Thymus (tissue), 11 donors: ENCODE measurements around the gene BRINP1. TPM values are rescaled to one million over a fixed set of nuclear protein-coding genes. Genes with fewer than 3 reads are reported as not detected.

ENCODE experiments used
- DNase-seq, 9 donors: peaks; one replicate each; pipeline ENCODE4 v3.0.0-alpha.2; 2013; ENCODE audit warnings: low spot score in 9 of 9, low read depth in 6 of 9, missing footprints in 1 of 9
- H3K27ac ChIP-seq, 2 donors: one replicate each; pipeline ENCODE4 v1.5.1; 2013; ENCODE audit warnings: control low read depth in 1 of 2, low read depth in 1 of 2, low read length in 1 of 2, mild to moderate bottlenecking in 1 of 2, moderate library complexity in 1 of 2
- H3K27me3 ChIP-seq, 2 donors: one replicate each; pipeline ENCODE4 v1.5.1; 2013; ENCODE audit warnings: low read length in 1 of 2; ENCODE audit not compliant: control insufficient read depth in 2 of 2, insufficient read depth in 1 of 2
- H3K36me3 ChIP-seq, 2 donors: one replicate each; pipeline ENCODE4 v1.5.1; 2013; ENCODE audit warnings: low read length in 1 of 2, mild to moderate bottlenecking in 1 of 2, moderate library complexity in 1 of 2; ENCODE audit not compliant: control insufficient read depth in 2 of 2, insufficient read depth in 2 of 2
- H3K4me1 ChIP-seq, 2 donors: one replicate each; pipeline ENCODE4 v1.5.1; 2013; ENCODE audit warnings: low read length in 2 of 2; ENCODE audit not compliant: control insufficient read depth in 2 of 2, insufficient read depth in 2 of 2
- H3K4me3 ChIP-seq, 2 donors: one replicate each; pipeline ENCODE4 v1.5.1; 2013; ENCODE audit warnings: low read length in 2 of 2, control low read depth in 1 of 2, mild to moderate bottlenecking in 1 of 2
- H3K9me3 ChIP-seq, 2 donors: one replicate each; pipeline ENCODE4 v1.5.1; 2013; ENCODE audit warnings: low read length in 1 of 2, mild to moderate bottlenecking in 1 of 2; ENCODE audit not compliant: control insufficient read depth in 2 of 2, insufficient read depth in 1 of 2
- WGBS: extraction: QIAGEN DNeasy Blood & Tissue Kit; methylation state at CpG from one replicate; pipeline ENCODE4 v1.1.7; 2013; 5-methylcytosine and 5-hydroxymethylcytosine counted together
- polyA plus RNA-seq: library from polyadenylated mRNA; stranded (reverse); fragments of 200-250 nt; gene quantifications from one replicate; pipeline ENCODE4 v1.2.3, GENCODE V29; 2013
- total RNA-seq: library from RNA; stranded (reverse); fragments of 120-200 nt; gene quantifications from one replicate; pipeline ENCODE4 v1.2.4, GENCODE V29; 2013
- donor health status: healthy.

Gene BRINP1
- total and polyA plus RNA-seq, 2 donors, result 1.2 to 5.6 TPM

DNA sequence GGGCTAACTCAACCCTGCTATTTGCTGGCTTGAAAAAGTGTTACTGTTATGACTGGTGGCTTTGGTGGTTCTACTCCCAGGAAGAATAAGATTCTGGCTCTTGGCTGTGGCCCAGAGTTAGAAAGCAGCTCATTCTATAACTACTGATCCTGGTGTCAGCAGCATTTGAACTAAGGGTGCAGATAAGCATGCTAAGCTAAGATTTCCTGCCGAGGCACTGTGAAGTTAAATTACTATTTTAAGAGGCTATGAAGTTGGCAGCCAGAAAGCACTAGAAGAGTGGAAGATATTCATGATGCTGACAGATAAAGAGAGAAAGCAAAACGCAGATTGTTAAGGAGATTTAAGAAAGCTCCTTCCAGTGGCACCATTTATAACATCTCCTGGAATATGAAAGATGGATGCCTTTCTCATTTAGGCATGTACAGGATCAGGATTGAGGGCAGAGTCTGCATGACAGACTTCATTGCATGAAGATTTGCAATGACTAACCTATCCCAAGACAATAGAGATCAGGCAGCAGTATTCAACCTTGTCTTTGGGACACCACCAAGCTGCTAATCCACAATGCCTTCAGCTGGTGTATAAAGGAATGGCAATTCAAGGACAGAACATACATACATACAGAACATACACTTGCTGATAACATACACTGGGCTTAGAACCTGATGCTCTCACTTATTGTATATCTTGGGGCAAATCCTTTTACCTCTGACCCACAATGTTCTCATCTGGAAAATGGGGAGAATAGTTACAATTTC, 11.7 kb downstream of the BRINP1 start:
- no peaks in the 10 kb centered on the region for H3K36me3 ChIP-seq
- H3K27me3 ChIP-seq, result no peaks in the 10 kb centered on the region
- no peak overlapping the region for H3K27ac ChIP-seq
- no peak for DNase-seq
- H3K4me3 ChIP-seq, result no peak overlapping the region
- H3K9me3 ChIP-seq, result no peaks in the 10 kb centered on the region
- no peaks in the 10 kb centered on the region for H3K4me1 ChIP-seq
- 24% methylated on average over 2 of the region's 2 CpGs for WGBS

DNA sequence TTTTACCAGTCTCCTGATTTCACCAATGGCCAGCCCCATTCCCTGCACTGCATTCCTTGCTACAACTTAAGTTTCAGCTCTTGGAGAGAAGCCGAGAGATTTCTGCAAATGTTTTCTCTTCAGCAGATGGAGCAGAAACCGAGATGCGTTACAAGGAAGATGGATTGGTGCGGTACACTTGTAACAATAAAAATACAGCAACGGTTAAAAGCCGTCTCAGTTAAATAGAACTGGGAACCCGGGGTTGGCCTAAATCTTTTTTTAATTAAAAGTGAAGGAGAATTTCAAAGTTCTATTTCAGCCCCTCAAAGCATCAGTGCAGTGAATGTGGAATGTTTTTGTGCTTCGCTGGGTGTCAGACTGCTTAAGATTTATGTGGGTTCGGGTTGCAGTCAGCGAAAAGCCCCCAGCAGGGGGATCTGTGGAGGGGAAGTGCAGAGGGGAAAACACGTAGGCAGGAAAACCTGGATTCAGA, 19.8 kb downstream of the BRINP1 start:
- WGBS, result 15% methylated on average over 11 of the region's 11 CpGs
- Histone ChIP-seq H3K27ac (no peak overlapping the region), H3K27me3 (no peaks in the 10 kb centered on the region), H3K4me3 (no peak overlapping the region), H3K4me1 (no peaks in the 10 kb centered on the region), H3K36me3 (no peaks in the 10 kb centered on the region), H3K9me3 (no peaks in the 10 kb centered on the region)
- peak in 1 of 9 donors; percentile 9 for DNase-seq

DNA sequence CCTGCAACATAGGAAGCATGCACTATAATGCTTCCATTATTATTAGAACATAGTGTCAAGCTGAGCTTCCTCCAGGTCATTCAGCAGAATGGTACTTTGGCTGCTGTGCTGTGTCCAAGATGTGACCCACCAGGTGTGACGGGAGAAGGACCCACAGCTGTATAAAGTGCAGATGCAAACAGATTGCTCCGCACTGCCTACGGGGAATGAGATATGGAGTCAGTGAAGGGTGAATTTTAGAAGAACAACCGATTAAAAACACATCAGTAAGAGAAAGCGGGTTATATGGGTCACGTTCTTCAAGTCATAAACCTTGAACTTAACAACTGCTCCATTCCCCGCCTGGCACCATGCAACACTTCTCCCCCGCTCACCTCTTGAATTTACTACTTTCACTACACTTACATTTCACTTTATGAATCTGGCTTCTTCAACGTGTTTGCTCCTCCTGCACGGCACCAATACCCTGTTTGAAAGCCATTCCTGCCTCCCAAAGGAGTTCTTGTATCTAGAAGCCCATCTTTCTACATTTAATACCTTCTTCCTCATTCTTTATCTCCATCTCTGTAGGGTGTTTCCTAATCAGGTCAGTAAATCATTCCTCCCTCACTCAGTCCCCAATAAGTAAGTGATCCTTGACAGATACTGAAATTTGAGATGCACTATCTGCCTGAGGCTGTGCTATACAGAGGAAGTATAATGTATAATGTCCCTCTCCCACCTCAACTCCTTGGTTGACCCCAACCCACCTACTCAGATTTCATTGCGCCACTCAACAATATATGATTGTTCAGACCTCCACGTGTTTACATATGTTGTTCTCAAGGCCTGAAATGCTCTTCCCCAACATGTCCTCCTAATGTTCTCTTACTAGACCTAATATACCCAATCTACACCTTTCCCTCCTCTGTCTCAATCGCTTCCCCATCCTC, 25.9 kb downstream of the BRINP1 start:
- no peaks in the 10 kb centered on the region for H3K27me3 ChIP-seq
- no peak overlapping the region for H3K4me3 ChIP-seq
- 86% methylated on average over 13 of the region's 13 CpGs for WGBS
- no peak for DNase-seq
- no peaks in the 10 kb centered on the region for H3K4me1 ChIP-seq
- no peaks in the 10 kb centered on the region for H3K9me3 ChIP-seq
- H3K36me3 ChIP-seq, result no peaks in the 10 kb centered on the region
- H3K27ac ChIP-seq, result no peak overlapping the region

DNA sequence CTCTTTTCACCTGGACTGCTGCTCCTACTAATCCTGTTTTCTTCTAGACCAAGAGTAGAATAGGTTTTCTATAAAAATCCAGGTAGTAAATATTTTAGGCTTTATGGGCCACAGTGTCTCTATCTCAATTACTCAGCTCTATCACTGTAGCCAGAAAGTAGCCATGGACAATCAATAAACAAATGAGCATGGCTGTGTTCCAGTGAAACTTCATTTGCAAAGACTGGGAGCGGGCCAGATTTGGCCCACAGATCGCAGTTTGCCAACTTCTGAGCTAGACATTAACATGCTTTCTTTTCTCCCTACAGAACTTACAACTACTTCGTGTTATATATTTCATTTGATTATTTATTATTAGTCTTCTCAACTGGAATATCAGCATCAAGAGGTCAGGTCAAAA, 30.2 kb downstream of the BRINP1 start:
- Histone ChIP-seq H3K4me1 (no peaks in the 10 kb centered on the region), H3K36me3 (no peaks in the 10 kb centered on the region), H3K27ac (no peak overlapping the region), H3K27me3 (no peaks in the 10 kb centered on the region), H3K4me3 (no peak overlapping the region), H3K9me3 (no peaks in the 10 kb centered on the region)
- DNase-seq, result no peak
- 98% methylated on average over 3 of the region's 3 CpGs for WGBS

DNA sequence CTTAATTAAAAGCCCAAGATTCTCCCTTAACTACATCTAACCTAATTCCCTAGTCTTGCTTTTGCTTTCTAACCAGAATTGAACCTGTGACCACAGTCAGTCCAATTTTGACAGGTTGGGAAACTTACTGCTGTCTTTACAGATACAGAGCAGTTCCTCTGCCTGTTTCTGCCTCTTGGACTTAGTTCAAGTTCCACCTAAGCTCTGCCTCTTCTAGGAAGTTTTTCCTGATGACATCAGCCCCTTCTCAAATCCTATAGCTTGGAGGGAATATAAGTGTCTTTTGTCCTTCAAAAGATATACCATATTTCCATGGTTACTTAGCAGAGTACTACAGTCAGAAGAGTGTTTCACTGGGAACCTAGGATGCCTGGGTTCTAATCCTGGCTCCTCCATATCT, 31.7 kb downstream of the BRINP1 start:
- DNase-seq, result no peak

DNA sequence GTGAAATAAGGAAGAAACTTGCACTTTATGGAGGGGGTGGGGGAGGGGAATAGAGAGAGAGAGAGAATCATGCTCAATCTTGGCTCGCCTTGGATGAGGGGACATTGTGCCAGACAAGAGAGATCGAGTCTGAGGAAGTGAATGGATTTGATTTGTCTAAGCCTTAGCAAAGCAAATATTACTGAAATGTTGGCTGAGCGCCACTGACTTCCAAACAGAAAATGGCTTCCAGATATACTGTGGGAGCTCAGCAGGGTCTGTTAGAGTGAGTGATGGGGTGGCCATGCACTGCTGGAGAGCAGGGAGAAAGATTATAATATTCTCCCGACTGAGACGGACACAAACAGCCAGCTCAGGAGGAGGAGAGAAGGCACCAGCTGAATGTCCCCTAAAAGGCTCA, 34.5 kb downstream of the BRINP1 start:
- Histone ChIP-seq H3K27me3 (no peaks in the 10 kb centered on the region), H3K27ac (no peak overlapping the region), H3K36me3 (no peaks in the 10 kb centered on the region), H3K4me3 (no peak overlapping the region), H3K9me3 (no peaks in the 10 kb centered on the region), H3K4me1 (no peaks in the 10 kb centered on the region)
- WGBS, result 91% methylated on average over 5 of the region's 5 CpGs
- no peak for DNase-seq

More for the DNA sequence above, 31.7 kb downstream of the BRINP1 start:
- Histone ChIP-seq H3K36me3 (no peaks in the 10 kb centered on the region), H3K4me1 (no peaks in the 10 kb centered on the region), H3K4me3 (no peak overlapping the region), H3K27ac (no peak overlapping the region), H3K9me3 (no peaks in the 10 kb centered on the region), H3K27me3 (no peaks in the 10 kb centered on the region)

DNA sequence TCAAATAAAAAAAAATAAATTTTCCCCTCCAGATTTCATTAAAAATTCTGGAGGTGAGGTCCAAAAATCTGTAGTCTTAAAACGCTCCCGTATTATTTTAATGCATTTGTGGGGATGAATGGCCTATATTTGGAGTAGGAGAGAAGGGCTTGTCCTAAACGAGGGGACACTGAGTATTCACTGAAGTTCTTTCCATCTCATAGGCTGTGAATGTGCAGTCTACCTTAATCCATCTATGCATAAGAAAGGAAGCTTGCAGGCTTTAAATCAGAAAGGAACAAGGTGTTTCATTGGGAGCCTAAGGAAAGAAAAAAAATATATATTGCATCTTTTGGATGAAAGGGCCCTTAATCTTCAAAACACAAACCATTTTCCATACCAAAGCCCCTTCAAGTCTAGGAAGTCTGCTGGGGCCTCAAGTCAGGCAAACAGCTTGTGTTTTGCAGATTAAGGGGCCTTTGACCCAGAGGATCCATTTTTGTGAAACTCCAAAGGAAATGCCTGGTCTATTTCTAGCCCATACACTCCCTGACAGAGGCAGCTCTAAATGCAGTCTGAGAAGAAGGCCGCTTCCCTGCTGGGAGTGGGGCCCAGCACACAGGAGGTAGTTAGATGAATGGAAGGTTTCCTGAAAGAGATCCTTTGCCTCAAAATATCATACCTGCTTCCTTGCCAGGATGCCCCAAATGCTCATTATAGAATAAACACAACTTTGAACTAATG, 35.6 kb downstream of the BRINP1 start:
- Histone ChIP-seq H3K36me3 (no peaks in the 10 kb centered on the region), H3K27ac (no peak overlapping the region), H3K27me3 (no peaks in the 10 kb centered on the region), H3K4me1 (no peaks in the 10 kb centered on the region), H3K9me3 (no peaks in the 10 kb centered on the region), H3K4me3 (no peak overlapping the region)
- 69% methylated on average over 4 of the region's 4 CpGs for WGBS
- no peak for DNase-seq

DNA sequence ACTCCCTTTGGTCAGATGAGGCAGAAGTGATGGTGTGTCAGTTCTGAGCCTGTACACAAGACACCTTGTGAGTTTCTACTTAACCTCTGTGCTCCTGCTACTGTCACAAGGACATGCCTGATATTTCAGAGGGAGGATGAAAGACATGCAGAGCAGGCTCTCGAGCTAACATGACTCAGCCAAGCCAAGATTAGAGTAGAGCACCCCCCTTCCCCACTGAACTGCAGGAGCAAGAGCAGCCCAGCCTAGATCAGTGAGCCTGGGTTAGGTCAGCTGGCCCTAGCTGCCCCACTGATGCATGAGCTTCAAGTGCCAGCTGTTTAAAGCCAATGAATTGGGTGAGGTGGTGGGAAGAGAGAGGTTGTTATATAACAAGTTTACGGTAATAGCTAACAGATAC, 36.7 kb downstream of the BRINP1 start:
- Histone ChIP-seq H3K9me3 (no peaks in the 10 kb centered on the region), H3K4me3 (no peak overlapping the region), H3K27ac (no peak overlapping the region), H3K4me1 (no peaks in the 10 kb centered on the region), H3K27me3 (no peaks in the 10 kb centered on the region), H3K36me3 (no peaks in the 10 kb centered on the region)
- DNase-seq, result no peak
- 71% methylated on average over 2 of the region's 2 CpGs for WGBS

DNA sequence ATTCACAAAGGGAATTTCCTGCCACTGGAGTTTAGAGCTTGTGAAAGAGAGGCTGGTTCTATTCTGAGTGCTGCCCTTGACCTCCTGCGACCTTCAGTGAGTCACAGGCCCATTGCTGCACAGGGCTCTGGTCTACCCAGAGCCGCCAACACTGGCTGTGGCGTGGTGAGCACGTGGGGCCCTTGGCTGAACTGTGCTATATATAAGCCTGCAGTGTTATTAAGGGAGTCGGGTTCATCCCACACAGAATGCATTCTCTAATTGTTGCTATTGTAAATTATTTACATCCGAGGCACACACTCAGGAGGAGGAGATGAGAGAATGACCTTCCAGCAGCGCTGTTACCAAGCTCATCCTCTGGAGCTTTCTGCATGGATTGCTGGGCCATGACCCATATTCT, 47.1 kb downstream of the BRINP1 start:
- WGBS, result 79% methylated on average over 7 of the region's 7 CpGs
- Histone ChIP-seq H3K4me3 (no peak overlapping the region), H3K27ac (no peak overlapping the region), H3K36me3 (no peaks in the 10 kb centered on the region), H3K4me1 (no peaks in the 10 kb centered on the region), H3K27me3 (no peaks in the 10 kb centered on the region), H3K9me3 (no peaks in the 10 kb centered on the region)
- no peak for DNase-seq
